CD4-positive, alpha-beta T cell (primary cell): ENCODE measurements around the gene FAM110D. TPM values are rescaled to one million over a fixed set of nuclear protein-coding genes. Genes with fewer than 3 reads are reported as not detected.

Source experiments
- ATAC-seq: fragments of 200-7000 bp; cut with Tn5 transposase; one replicate; pipeline ENCODE4 v1.10.0; 2022; ENCODE audit warnings: mild to moderate bottlenecking; ENCODE audit not compliant: poor library complexity
- CTCF ChIA-PET: fragments of 350-600 bp; sonication (Branson Sonifier 250); formaldehyde crosslinking; loops from one replicate; lab custom pipeline; 2021; ENCODE audit warnings: antibody characterized with exemption, inconsistent platforms; lab: Charles Lee
- POLR2A ChIA-PET: fragments of 350-600 bp; sonication (Branson Sonifier 250); formaldehyde crosslinking; loops from one replicate; lab custom pipeline; 2021; ENCODE audit warnings: antibody characterized with exemption, inconsistent platforms; lab: Charles Lee
- DNase-seq, 14 experiments: peaks; one replicate each; pipeline ENCODE4 v3.0.0-alpha.2; 2013 to 2020; ENCODE audit warnings: mixed read lengths in 2 of 14
- H3K27ac ChIP-seq, 2 donors: one replicate each; pipeline versions ENCODE4 v1.5.1 to v1.7.0; 2013; ENCODE audit warnings: low read length in 2 of 2, low read depth in 1 of 2, mild to moderate bottlenecking in 1 of 2
- H3K27me3 ChIP-seq, 2 experiments: 1 replicate in 1 of 2; 2 replicates in 1 of 2; pipeline versions ENCODE4 v1.6.1 to v1.7.0; 2013; ENCODE audit warnings: low read length in 2 of 2, control low read depth in 1 of 2, mild to moderate bottlenecking in 1 of 2, moderate library complexity in 1 of 2; ENCODE audit not compliant: insufficient read depth in 2 of 2, control insufficient read depth in 1 of 2
- H3K36me3 ChIP-seq: one replicate; pipeline ENCODE4 v1.6.1; 2013; ENCODE audit warnings: low read length, control low read depth; ENCODE audit not compliant: insufficient read depth
- H3K4me1 ChIP-seq: one replicate; pipeline ENCODE4 v1.6.1; 2013; ENCODE audit warnings: low read length, control low read depth; ENCODE audit not compliant: insufficient read depth
- H3K4me3 ChIP-seq: one replicate; pipeline ENCODE4 v1.5.1; 2013; ENCODE audit warnings: mild to moderate bottlenecking, low read length, moderate library complexity
- H3K9me3 ChIP-seq, 2 experiments: 1 replicate in 1 of 2; 2 replicates in 1 of 2; pipeline versions ENCODE4 v1.6.1 to v1.7.0; 2013; ENCODE audit warnings: low read length in 2 of 2, mild to moderate bottlenecking in 2 of 2, control low read depth in 1 of 2, moderate library complexity in 1 of 2; ENCODE audit not compliant: control insufficient read depth in 1 of 2, insufficient read depth in 1 of 2
- H3K27ac Mint-ChIP-seq: one replicate; pipeline ENCODE4 v1.8.0; 2020; ENCODE audit warnings: mixed read lengths
- H3K27me3 Mint-ChIP-seq: one replicate; pipeline ENCODE4 v1.8.0; 2021; ENCODE audit warnings: mixed read lengths
- H3K36me3 Mint-ChIP-seq: one replicate; pipeline ENCODE4 v1.8.0; 2021; ENCODE audit warnings: low read depth, mixed read lengths
- H3K4me1 Mint-ChIP-seq: one replicate; pipeline ENCODE4 v1.8.0; 2021; ENCODE audit warnings: low read depth, mixed read lengths
- H3K4me3 Mint-ChIP-seq: one replicate; pipeline ENCODE4 v1.8.0; 2020; ENCODE audit warnings: mild to moderate bottlenecking, mixed read lengths
- H3K9me3 Mint-ChIP-seq: one replicate; pipeline ENCODE4 v1.8.0; 2020; ENCODE audit warnings: mixed read lengths
- intact Hi-C, 2 experiments: fragments of 100-400 bp; cut with DNase I in 1 of 2; cut with micrococcal nuclease in 1 of 2; formaldehyde crosslinking; loops; one replicate each; pipeline versions ENCODE4 v1.15.1 to v1.9.0; 2023 to 2025; cut with DNase I, micrococcal nuclease
- total RNA-seq, 174 experiments: library from RNA in 2 of 174; stranded (reverse) in 2 of 174; gene quantifications; one replicate each; pipeline ENCODE4 v1.2.3 and lab custom pipeline; 2021 to 2026
- TF ChIP-seq, protein P1 (sequence below): fragments of 200-600 bp; IDR thresholded peaks from one replicate; pipeline ENCODE4 v1.8.0; 2022; ENCODE audit warnings: antibody characterized with exemption, mild to moderate bottlenecking

FAM110D gene
- total RNA-seq, 2 experiments from 2014 or later = not detected

DNA sequence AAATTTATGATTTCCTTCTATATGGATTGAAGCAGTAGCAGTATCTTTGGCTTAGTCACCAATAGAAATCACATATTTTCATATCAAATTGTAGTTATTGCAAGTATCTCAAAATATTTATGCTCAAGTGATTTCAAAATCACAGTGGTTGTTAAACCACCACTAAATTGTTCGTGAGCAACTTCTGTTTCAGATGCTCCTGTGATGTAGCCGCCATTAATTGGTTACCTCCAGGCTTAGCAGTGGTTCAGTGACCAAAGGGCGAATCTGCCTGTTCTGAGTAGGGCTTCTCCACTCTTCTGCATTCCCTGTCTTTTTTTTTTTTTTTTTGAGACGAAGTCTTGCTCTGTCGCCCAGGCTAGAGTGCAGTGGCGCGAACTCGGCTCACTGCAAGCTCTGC, 16.5 kb downstream of the FAM110D start:
- Histone ChIP-seq H3K27ac (no peak overlapping the region), H3K4me3 (no peak overlapping the region), H3K36me3 (no peaks in the 10 kb centered on the region), H3K27me3 (no peaks in the 10 kb centered on the region), H3K4me1 (peaks cover 15% of the 10 kb centered on the region), H3K9me3 (no peaks in the 10 kb centered on the region)
- H3K27me3 Mint-ChIP-seq = no peaks in the 10 kb centered on the region
- DNase-seq (no peak), ATAC-seq (no peak)
- CTCF ChIA-PET = no interaction called here
- H3K9me3 Mint-ChIP-seq = no peaks in the 10 kb centered on the region
- H3K27ac Mint-ChIP-seq = no peak overlapping the region
- TF ChIP-seq, protein P1, sequence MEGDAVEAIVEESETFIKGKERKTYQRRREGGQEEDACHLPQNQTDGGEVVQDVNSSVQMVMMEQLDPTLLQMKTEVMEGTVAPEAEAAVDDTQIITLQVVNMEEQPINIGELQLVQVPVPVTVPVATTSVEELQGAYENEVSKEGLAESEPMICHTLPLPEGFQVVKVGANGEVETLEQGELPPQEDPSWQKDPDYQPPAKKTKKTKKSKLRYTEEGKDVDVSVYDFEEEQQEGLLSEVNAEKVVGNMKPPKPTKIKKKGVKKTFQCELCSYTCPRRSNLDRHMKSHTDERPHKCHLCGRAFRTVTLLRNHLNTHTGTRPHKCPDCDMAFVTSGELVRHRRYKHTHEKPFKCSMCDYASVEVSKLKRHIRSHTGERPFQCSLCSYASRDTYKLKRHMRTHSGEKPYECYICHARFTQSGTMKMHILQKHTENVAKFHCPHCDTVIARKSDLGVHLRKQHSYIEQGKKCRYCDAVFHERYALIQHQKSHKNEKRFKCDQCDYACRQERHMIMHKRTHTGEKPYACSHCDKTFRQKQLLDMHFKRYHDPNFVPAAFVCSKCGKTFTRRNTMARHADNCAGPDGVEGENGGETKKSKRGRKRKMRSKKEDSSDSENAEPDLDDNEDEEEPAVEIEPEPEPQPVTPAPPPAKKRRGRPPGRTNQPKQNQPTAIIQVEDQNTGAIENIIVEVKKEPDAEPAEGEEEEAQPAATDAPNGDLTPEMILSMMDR = no peak
- H3K4me3 Mint-ChIP-seq = no peak overlapping the region
- intact Hi-C loops = no loop called here
- POLR2A ChIA-PET = no interaction called here
- no peaks in the 10 kb centered on the region for H3K36me3 Mint-ChIP-seq
- peaks cover 8% of the 10 kb centered on the region for H3K4me1 Mint-ChIP-seq

DNA sequence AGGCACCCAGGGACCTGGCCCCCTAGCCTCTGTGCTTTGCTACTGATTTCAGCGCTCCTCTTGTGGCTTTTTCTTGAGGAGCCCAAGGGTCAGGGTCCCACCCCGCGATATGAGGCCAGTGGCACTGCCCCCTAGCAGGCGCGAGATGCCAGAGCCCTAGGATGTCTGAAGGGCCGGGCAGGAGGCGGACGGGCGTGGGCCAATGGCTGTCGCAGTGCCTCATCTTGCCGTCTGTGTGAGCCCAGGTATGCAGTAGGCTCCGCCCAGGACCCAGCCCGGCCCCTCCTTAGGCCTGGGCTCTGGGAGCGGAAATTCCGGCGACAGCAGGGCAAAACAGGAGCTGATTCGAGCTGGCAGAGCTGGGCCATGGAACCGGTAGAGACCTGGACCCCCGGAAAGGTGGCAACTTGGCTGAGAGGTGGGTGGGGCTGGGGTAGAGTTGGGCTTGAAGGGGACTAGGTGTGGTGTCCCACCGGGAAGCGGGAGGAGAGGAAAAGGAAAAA, 18.4 kb downstream of the FAM110D start, which contains the start of gene CNKSR1:
CNKSR1 (plus strand) TSS at position 310 of the 503 bp plus-strand sequence; CDS start at position 367, 57 bp downstream.
- TF ChIP-seq, protein P1 = no peak
- intact Hi-C loops = no loop called here
- no peaks in the 10 kb centered on the region for H3K36me3 Mint-ChIP-seq
- ATAC-seq (peak; percentile 56), DNase-seq (peak in 2 of 14 experiments; percentile 32 to 35)
- ChIA-PET POLR2A (interaction anchor here (0.9 kb wide), 1 partner anchor 57 kb away, joined by 4 read pairs; the partner anchor contains the start of gene CEP85), CTCF (no interaction called here)
- H3K27me3 Mint-ChIP-seq = no peaks in the 10 kb centered on the region
- peak within 1 kb of the TSS; percentile 79 for H3K4me3 Mint-ChIP-seq
- Histone ChIP-seq H3K4me1 (no peaks in the 10 kb centered on the region), H3K9me3 (no peaks in the 10 kb centered on the region), H3K27ac (no peak within 1 kb of the TSS), H3K4me3 (peak within 1 kb of the TSS; percentile 26), H3K27me3 (no peaks in the 10 kb centered on the region), H3K36me3 (no peaks in the 10 kb centered on the region)
- H3K4me1 Mint-ChIP-seq = no peaks in the 10 kb centered on the region
- no peaks in the 10 kb centered on the region for H3K9me3 Mint-ChIP-seq
- no peak within 1 kb of the TSS for H3K27ac Mint-ChIP-seq

DNA sequence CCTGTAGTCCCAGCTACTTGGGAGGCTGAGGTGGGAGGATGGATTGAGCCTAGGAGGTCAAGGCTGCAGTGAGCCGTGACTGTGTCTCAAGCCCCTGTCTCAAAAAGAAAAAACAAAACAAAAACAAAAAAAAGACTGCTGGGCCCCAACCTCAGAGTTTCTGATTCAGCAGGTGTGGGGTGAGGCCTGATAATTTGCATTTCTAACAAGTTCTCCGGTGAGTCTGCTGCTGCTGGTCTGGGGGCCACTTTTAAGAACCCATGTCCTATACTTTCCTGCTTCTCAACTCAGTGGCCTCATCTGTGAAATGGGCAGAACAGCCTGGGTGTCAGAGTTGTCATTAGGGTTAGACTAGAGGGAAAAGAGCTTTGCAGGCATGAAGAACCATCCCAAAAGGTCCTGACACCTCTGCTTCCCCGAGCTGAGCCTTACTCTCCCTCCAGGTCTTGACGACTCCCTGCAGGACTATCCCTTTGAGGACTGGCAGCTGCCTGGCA, 21.2 kb downstream of the FAM110D start:
- Mint-ChIP-seq H3K27ac (no peak overlapping the region), H3K4me3 (no peak overlapping the region), H3K27me3 (no peaks in the 10 kb centered on the region), H3K9me3 (no peaks in the 10 kb centered on the region), H3K4me1 (no peaks in the 10 kb centered on the region), H3K36me3 (no peaks in the 10 kb centered on the region)
- Histone ChIP-seq H3K4me1 (no peaks in the 10 kb centered on the region), H3K9me3 (no peaks in the 10 kb centered on the region), H3K36me3 (no peaks in the 10 kb centered on the region), H3K4me3 (no peak overlapping the region), H3K27ac (no peak overlapping the region), H3K27me3 (no peaks in the 10 kb centered on the region)
- CTCF ChIA-PET = no interaction called here
- DNase-seq (no peak), ATAC-seq (no peak)
- TF ChIP-seq, protein P1 = no peak
- intact Hi-C loops = loop anchor here in 1 of 2 experiments (5.0 kb wide), 1 partner anchor 42 kb away; no protein-coding TSS in a partner anchor
- POLR2A ChIA-PET = no interaction called here
